Endothelial cell of umbilical vein (primary cell): ENCODE results near the gene RSRC2.

Source experiments
- CTCF ChIP-seq, 2 donors: IDR thresholded peaks; 1 replicate in 1 of 2; 2 replicates in 1 of 2; pipeline ENCODE4 v1.5.1; 2011; ENCODE audit warnings: low read length in 2 of 2, mild to moderate bottlenecking in 2 of 2, moderate library complexity in 2 of 2, control low read depth in 1 of 2, inconsistent platforms in 1 of 2, low read depth in 1 of 2; ENCODE audit not compliant: insufficient read depth in 1 of 2; ENCODE audit errors: extremely low read depth in 1 of 2
- EZH2 ChIP-seq: IDR thresholded peaks from 2 replicates; pipeline ENCODE4 v1.6.1; 2012; ENCODE audit warnings: borderline replicate concordance, low read depth, mild to moderate bottlenecking, moderate library complexity, low read length, inconsistent platforms; ENCODE audit not compliant: severe bottlenecking

DNA sequence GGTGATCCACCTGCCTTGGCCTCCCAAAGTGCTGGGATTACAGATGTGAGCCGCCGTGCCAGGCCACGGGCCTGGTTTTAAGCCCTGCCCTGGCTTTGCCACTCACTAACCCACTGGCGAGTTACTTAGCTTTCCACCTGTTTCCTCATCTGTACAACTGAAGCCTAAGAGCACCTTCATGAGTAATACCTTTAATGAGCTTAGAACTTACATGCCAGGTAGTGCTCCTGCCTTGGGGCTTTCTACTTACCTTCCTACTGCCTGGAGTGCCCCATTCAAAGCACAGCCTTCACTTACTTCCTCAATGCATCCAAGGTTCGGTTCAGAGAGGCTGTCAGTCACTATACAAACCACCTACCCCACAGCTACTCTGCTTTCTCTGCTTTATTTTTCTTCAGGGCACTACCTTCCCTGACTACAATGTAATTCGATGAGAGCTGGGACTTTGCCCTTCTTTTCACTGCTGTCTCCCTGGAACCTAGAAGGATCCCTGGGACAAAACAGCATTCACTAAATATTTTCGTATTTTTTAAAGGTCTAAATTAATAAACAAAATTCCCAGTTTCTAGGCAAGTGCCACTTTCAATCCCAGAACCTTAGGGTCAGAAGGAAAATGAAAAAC is 39.8 kb downstream of the RSRC2 start:
- TF ChIP-seq CTCF (IDR thresholded peaks at IDR 0.05; ENCODE audit: extremely low read depth in 1 of 2, insufficient read depth in 1 of 2, low read depth in 1 of 2, low read length in 2 of 2): no peak
- TF ChIP-seq EZH2: no peak
